AG08395 (cell line): Measurements from ENCODE around the gene PPARA.
A peak's percentile ranks its signal among the peaks of the same experiment; 100 is the strongest.

Experiments
- DNase-seq: peaks from one replicate; pipeline ENCODE4 v3.0.0; 2012; ENCODE audit warnings: mixed read lengths, low spot score

PPARA gene

GRCh38 chr22:46113910-46114517 lies 36.3 kb upstream of the PPARA start:
- DNase-seq: no peak

DNA sequence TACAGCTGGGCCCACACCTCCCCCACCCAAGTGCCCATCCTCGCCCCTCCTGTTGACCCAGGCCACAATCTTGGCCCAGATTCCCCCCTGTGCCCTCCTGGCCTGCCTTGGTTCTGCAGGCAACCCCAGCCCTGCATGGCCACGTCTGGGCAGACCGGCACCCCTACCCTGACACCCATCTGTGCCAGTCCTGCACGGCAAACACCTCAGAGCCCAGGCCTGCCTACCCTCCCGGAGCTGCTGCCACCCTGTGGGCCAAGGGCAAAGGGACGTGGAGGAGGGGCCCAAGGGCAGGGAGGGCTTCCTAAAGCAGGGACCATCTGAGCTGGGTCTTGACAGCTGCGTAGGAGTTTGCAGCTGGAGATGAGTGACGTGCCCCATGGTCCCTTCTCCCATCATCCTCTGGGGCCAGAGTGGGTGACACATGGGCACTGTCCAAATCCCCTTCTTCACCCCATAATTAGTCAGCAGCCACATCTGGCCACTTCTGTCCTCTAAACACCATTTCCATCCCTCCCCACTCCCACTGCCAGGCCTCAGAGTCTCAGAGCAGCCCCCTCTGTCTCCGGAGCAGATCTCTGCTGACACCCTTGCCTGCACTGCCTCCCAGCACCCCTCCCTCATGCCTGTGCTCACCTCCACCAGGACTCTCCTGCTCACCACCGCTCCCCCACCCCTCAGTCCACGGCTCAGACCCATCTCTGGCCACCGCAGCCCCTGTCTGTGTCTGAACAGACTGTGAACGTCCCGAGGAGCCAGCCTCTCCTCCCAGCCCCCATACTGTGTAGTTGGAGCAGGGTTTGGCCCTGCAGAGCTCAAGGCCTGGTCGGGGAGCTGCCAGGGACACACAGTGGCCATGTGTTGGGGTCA lies 35.6 kb upstream of the PPARA start:
- DNase-seq: no peak

GRCh38 chr22:46115388-46115678 lies 35.0 kb upstream of the PPARA start:
- no peak for DNase-seq

GRCh38 chr22:46115755-46116490 lies 34.4 kb upstream of the PPARA start:
- DNase-seq: no peak

- DNase-seq: peak; percentile 90
These were observed 33.8 kb upstream of the PPARA start for GRCh38 chr22:46116491-46116958.

DNA sequence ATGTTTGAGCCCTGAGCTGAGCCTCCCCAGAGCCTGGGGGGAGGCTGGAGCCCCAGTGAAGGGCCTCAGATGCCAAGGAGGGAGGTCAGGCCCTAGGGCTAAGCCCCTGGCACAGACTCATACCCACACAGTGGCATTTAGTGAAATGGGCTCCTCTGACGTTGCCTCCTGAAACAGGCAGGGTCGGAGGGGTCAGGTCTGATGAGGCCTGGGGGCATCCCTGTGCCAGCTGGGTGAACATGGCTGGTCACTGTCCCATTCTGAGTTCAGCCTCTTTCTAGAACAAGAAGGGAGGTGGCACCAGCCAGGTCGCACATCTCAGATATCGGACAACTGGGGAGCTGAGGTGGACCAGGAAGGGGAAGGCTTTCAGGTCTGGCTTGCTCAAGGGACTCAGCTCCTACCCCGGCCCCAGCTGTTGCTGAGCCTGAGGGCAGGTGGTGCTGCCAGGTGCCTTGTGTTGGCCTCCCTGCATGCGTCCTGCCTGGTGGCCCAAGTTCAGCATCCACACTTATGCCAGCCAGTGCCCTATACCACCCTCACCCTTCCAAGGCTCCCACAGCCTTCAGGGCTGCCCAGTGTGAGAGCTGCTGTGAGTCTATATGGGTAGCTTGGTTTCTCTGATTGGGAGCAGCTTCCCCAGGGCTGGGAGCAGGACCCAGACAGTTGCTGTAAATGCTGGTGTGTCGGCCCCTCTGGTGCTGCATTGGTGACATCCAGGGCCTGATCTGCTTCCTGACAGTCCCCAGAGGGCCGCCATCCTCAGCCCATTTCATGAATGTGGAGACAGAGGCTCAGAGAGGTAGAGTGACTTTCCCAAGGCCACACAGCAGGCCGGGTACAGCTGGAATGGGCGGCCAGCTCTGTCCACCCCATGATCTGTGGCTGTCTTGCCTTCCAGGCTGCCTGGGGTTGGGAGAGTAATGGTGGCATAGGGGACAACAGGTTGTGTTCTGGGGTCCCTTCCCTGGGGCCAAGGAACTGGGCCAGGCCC lies 32.8 kb upstream of the PPARA start:
- DNase-seq: no peak

DNA sequence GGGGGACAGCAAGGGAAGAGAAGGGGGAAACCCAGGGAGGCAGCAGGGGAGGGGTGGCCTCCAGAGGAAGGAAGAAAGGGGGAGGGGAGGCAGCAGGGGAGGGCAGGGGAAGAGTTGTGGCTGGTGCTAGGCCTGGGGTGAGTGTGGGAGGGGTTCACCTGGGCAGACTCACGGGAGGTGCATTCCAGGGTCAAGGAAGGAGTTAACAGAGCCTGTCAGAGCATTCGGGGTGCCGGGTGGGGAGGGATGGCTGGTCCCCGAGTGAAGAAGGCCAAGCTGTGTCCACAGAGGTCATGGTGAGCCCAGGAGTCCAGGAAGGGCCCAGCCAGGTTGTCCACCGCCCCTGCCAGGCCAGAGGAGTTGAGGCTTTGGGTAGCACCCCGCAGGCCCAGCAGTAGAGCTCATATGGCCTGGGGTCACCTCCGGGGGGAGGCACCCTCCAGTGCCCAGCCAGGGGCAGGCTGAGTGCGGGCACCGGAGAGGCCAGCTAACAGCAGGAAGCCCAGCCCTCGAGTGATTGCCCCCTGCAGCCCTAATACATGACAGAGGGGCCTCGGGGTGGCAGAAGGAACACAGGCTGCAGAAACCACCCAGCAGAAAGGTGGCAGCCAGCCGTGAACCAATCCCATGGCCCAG lies 31.1 kb upstream of the PPARA start:
- no peak for DNase-seq

GRCh38 chr22:46119729-46120419 lies 30.5 kb upstream of the PPARA start:
- DNase-seq: peak; percentile 91

DNA sequence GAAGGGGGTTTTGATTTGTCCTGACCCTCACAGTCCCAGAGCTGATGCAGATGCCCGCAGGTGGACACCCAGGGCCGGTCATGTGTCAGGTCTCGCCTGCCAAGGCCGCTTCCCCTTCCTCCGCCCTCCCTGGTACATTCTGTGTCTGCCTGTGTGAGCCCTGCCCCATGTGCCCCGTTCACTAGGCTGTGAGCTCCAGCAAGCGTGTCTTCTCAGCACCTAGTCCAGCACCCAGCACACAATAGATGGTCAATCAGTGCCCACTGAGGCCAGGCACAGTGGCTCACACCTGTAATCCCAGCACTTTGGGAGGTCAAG lies 29.9 kb upstream of the PPARA start:
- DNase-seq: no peak

DNA sequence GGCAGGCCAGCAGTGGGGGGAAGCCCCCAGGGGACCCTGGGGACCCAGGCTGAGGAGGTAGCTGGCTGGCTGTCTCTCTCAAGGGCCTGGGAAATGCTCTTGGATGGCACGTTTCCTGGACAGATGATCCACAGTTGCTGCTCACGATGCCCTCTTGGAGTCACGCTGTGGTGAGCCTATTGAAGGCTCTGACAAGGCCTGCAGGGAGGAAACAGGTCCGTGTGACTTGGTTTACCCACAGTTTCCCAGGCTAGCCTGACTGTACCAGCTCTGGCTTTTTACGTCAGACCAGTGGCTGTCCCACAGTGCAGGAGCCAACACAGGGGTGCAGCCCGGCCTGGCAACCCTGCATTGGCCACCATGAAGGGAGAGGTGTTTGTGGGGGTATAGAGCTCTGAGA lies 29.2 kb upstream of the PPARA start:
- no peak for DNase-seq

DNA sequence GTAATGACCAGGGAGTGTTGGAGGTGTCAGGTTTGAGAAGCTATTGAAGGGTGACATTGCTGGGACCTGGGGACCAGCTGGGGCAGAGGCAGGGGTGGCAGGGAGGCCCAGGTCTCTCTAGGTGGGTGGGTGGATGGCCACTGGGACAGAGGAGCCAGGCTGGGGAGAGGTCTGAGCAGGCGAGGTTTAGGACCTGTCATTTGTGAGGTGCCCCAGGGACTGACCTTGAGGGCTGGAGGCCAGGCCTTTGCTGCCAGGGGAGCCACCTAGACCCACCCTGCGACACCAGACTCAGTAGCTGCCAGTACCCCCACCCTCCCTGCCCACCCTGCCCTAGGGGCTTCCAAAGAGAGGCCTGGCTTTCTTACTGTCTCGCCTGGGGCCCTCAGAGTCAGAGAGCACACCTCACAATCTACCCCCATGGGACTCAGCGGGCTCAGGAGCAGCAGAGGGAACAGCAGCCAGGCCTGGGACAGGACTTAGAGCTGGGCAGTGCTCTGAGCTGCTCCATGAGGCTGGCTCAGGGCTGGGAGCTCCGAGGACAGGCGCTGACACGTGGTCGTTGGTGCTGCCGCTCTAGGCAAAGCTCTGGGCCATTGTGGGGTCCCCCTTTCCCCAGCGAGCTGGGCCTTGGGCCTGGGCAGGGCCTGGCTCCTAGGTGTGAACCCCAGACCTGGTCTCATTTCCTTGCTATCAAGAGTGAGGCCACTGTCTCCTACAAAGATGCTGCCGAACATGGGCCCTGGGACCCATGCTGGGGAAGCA lies 28.6 kb upstream of the PPARA start:
- no peak for DNase-seq

GRCh38 chr22:46122511-46122971 lies 27.8 kb upstream of the PPARA start:
- peak; percentile 81 for DNase-seq

DNA sequence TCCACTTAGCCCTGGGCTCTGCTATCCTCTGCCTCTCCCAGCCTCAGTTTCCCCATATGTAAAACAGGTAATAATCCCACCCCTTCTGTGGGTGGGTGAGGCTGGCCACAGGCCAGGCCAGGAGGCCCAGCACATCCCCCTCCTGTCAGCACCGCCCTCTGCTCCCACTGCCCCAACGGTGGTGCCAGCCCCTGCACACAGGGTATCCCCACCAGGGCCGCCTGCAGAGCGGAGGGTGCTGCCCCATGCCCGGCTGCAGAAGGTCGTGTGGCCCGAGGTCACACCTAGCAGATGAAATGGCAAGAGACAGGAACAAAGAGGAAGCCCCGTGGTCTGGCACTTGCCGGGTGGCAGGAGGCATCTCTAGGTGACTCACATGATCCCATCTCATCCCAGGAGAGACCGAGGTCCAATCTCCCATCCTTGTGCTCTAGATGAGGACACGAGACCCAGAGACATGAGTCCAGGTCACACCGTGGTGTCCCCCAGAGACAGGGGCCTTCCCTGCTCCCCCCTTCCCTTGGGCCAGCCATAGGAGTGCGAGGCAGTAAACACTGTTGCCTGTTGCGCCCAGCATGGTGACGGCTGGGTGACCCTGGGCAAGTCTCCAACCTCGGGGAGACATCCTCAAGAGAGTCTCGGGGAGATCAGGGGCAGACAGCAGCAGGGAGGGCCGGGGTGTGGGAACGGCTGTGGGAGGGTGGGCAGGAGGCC lies 27.2 kb upstream of the PPARA start:
- DNase-seq: no peak

DNA sequence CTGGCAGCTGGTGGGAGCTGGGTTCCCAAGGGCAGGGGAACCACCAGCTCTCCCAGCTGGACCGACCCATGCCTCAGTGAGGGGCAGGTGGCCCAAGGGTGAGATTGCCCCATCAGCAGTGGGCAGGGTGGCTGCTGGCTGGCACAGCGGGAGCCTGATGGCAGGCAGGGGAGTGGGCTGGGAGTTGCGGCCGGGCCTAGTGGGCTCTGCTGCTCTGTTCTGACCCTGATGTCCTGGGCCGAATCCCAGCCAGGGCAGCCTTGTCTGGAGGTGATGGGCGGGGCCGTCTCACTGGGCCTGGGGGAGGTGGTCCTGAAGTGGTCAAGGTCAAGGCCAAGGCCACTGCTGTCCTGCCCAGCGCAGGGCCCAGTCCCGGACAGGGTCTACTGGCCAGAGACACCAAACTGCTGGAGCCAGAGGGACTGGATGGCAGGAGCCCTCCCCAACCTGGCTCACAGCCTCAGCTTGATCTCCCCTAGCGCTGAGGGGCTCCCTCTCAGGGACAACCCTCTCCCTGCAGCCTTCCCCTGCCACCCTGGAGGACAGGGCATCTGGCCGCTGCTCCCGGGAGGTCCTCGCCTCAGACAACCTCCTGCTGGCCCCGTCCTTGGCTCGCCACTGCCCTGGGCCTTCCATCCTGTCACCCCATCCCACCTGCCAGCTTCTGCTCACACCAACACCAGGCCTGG lies 26.5 kb upstream of the PPARA start:
- no peak for DNase-seq

GRCh38 chr22:46124383-46125144 lies 25.8 kb upstream of the PPARA start:
- DNase-seq: no peak

DNA sequence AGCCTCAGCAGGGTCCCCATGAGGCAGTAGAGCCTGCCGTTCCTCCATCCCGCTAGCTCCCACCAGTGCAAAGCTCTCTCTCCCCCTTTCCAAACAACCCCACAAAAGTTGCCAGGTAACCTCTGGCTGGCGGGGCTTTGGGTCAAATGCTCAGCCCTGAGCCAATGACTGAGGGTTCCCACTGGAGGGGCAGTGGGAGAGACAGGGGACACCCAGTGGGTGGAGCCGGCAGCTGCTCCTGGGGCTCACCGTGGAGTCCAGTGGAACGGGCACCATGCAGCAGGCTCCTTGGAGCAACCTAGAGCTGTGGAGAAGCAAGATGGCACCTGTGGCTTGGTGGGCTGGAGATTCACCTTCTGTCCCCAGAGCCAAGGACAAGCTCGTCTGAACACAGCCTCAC lies 25.0 kb upstream of the PPARA start:
- DNase-seq: no peak

DNA sequence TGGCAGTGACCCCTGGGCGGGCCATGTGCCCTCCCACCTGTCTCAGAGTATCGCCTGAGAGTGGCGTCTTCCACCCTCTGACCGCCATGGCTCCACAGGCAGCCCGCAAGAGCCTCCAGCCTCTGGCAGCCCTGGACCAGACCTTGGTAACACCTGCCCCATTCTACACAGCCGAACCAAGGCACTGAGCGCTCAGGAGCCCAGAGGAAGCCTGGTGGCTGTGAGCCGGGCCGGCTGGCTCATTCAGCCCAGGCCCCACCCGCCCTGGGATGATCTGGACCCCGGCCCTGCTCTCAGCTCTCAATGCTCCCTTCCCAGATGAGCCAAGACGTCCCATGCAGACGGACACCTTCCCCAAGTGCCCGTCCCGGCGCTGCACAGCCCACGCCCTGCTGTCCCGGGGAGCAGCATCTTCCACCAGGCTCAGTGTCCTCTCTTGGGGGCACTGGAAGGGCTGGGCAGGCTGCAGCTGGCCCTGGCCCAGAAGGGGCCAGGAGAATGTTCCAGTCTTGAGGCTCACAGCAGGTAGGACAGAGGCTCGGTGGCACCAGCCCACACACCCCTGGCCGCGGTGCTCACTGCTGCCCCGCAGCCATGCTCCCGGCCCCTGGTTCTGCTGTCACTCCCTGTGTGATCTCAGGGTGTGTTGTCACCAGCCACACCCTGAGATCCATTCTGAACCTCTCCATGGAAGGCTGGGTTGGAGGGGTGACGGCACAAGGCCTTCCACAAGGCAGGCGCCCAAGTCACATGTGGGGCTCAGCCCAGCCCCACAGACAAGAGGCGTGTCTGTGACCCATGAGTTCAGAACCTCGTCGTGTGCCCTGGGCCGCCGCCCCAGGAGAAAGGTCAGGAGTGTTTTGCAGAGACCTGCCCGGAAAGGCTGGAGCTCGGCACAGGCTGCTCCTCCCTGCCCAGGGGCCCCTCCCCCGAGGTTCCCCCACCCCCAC lies 24.2 kb upstream of the PPARA start:
- DNase-seq: no peak
